GM11168 (cell line): ENCODE results near the gene ZFP14.
"Not testable (repeated sequence)": the region's sequence is repeated elsewhere in the genome, so short reads cannot be mapped to it uniquely, and the experiment has no call there.

Experiments used
- in situ Hi-C: fragments of 300-500 bp; cut with MboI; formaldehyde crosslinking; loops from one replicate; pipeline ENCODE4 v1.12.0; 2022; ENCODE audit warnings: low sequenced_read_pairs; ENCODE audit not compliant: unreplicated experiment

ZFP14 gene

DNA sequence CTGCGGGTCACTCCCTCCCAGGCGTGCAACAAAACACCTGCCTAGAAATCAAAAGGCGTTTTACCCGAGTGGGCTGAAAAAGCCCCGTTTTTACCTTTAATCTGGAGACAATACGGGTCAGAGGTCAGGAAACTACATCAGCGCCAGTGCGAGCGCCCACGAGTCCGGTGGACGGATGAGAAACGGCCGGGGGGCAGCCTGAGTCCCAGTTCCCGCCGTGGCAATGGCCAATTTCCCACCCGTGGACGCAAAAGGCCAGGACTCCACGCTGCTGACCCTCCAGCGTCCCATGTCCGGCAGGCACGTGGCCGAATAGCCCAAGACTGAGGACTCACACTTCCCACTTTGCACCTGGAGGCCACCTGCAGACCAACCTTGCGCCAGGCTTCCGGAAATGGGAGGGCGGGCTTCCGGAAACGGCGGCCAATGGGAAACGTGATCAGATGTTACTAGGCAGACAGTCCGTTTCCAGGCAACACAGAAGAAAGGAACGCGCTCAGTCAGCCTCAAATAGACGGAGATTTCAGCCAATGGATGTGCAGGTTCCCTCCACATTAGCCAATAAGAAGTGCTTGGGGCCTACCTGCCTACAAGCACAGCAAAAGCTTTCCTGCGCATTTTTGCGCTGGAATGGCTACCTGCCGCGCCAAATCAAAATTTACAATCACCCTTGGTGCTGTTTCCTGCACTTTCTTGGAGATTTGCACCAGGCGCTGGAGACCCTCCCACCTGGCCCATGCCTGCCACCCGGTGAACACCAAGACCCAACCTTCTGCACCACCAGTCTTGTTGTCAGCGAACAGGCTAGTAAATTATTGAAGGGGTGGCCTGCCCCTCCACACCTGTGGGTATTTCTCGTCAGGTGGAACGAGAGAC is 47.4 kb downstream of the ZFP14 start:
- in situ Hi-C loops: no loop called here

DNA sequence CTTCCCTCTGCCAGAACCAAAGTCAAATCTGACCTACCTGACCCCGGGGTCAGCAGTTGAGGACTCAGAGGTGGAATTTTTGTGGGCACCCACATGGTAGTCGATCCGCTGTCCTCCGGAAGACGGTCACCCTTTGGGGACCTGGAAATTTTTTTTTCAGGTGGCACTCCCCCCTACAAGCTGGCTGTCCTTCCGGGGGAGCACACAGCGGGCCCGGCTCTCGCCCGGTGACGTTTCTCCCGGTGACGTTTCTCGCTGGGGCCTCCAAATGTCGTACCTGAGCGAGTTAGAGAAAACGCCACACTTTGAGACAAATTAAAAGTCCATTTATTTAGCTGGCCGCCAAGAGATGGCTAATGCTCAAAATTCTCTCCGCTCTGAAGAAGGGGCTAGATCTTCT is 48.8 kb downstream of the ZFP14 start:
- in situ Hi-C loops: no loop called here

DNA sequence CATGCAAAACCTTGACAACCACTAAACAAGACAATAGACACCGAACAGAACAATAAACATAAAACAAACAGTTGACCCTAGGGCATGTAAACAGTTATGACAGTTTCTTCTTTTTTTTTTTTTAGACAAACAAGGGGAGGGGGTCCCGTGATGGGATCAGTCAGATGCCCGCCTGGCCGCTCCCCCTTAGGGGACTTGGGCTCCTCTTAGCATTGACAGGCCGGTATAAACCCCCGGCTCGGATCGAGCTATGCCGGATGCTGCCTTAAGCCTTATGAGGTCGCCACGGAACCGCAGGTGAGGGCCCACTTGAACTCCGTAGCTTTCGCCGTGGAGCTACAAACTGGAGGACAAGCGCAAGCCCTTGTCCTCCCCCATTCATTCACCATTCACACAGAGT is 49.5 kb downstream of the ZFP14 start:
- in situ Hi-C loops: not testable (repeated sequence)

DNA sequence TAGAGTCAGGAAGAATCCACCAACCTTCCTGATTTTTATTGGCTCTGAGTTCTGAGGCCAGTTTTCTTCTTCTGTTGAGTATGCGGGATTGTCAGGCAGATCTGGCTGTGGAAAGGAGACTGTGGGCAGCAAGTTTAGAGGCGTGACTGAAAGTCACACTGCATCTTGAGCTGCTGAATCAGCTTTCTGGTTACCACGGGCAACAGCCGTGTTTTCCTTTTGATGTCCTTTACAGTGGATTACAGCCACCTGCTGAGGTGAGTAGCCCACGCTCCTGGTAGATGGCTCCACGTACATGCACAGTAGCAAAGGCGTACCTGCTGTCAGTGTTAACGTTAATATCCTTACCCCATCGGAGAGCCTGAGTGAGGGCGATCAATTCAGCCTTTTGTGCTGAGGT is 52.4 kb downstream of the ZFP14 start:
- in situ Hi-C loops: not testable (repeated sequence)

DNA sequence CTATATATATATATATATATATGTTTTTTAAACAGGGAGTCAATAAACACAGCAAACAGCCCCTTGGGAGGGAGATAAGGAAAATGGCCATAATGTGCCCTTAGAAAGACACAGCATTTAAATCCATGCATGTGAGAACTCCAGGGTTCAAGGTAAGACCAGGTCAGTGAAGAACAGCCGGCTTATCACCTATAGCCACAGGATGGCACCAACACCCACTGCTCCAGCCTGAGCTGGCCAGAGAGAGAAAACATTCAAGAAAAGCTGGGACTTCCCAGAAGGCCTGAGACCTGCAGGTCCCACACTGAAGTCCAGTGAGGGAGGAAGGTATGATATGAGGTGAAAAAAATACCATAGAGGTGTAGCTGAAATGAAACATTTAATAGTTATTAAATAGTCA is 63.8 kb downstream of the ZFP14 start:
- in situ Hi-C loops: loop anchor here (10.0 kb wide), 1 partner anchor 950 kb away; no protein-coding TSS in a partner anchor

DNA sequence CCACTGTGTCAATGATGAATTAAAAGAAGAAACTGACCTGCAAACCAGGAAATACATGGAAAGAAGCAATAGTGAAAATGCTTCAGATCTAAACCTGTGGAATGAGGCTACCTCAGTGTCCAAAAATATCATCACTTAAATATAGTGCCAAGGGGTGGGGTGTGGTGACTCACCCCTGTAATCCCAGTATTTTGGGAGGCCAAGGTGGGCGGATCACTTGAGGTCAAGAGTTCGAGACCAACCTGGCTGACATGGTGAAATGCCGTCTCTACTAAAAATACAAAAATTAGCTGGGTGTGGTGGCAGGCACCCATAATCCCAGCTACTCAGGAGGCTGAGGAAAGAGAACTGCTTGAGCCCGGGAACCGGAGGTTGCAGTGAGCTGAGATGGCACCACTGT is 64.9 kb downstream of the ZFP14 start:
- in situ Hi-C loops: loop anchor here (10.0 kb wide), 1 partner anchor 951 kb away; no protein-coding TSS in a partner anchor

DNA sequence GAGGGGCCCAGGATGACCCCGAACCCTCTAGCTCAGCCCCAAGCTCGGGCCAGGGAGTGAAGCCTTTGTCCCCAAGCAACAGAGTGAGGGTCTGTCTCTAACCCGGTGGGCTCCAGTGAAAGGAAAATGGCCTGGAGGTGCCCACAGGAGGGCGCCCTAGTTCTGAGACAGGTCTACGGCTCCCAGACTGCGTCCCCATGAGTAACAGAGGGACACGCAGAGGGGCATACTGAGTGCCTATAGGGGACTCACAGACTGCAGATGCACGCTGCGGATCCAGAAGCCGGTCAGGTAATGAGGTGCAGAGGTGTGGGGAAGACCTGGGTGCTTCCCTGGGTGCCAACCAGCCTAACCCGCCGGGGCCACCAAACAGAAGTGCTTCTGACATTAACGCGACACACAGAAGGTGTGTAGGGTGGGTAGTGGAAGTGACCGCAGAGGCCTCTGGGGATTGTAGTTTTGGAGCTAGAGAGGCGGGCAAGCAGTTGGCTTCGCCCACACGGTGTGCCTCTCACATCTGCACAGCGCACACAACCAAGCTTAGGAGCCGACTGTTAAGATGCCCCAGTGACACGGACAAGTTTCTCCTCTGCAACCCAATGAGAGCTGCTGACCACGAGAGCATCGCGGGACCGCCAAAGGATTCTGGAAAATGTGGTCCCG is 67.8 kb downstream of the ZFP14 start:
- in situ Hi-C loops: loop anchor here (10.0 kb wide), 1 partner anchor 954 kb away; no protein-coding TSS in a partner anchor

DNA sequence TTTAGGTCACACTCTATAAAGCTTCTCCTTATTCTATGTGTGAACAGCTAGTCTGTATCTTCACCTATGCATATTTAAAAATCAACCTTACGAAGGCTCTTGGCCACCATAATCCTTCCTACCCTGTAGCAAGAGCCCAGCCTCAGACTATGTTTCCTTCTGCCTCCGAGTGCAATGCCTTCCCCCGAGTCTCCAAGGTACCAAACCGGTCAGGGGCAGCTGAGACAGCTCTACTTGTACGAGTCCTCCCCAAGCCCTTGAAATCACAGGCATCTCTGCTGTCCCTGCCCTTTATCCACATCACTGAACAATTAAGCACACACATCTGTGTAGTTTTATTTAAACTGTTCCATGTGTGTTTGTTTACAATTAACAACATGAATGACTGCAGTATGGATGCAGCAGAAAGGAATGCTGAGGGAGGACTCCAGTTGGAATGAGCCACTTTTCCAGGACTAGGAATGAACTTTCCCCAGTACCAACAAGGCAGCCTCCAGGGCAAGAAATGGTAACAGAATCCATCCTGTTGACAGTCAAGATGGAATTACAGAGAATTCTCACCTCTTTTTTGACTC is 68.5 kb downstream of the ZFP14 start:
- in situ Hi-C loops: loop anchor here (10.0 kb wide), 1 partner anchor 954 kb away; no protein-coding TSS in a partner anchor

DNA sequence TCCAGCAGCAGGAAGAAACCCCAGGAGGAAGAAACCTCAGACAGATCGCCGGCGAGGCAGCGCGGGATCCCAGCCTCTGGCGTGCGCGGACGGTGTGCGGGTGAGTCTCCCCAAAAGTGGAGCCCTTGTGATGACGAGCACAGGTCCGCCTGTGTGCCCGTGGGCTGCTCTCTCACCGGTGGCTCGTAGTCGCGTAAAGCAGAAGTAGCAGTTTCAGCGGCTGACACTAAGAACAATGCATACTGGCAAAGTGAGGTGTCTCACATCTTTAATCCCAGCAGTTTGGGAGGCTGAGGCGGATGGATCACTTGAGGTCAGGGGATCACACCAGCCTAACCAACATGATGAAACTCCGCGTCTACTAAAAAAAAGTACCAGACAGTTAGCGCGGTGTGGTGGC is 69.2 kb downstream of the ZFP14 start:
- in situ Hi-C loops: loop anchor here (10.0 kb wide), 1 partner anchor 955 kb away; no protein-coding TSS in a partner anchor

DNA sequence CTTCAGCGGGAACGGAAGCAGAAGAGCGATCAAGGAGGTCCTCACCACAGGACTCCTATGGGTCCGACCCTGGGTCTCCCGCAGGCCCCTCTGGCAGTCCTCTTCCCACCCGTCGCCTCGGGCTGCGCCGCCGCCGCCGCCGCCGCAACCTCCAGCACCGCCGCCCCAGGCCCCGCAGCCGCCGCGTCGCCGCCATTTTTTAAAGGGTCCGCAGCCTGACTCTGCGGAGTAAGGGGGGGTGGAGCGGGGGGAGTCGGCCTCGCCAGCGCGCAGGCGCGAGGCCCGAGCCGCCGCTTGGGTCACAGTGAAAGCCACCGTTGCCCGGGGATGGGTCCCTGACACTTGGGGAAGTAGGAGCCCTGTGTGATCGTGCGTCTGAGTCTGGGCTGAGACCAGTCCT is 69.7 kb downstream of the ZFP14 start:
- in situ Hi-C loops: not testable (repeated sequence)

DNA sequence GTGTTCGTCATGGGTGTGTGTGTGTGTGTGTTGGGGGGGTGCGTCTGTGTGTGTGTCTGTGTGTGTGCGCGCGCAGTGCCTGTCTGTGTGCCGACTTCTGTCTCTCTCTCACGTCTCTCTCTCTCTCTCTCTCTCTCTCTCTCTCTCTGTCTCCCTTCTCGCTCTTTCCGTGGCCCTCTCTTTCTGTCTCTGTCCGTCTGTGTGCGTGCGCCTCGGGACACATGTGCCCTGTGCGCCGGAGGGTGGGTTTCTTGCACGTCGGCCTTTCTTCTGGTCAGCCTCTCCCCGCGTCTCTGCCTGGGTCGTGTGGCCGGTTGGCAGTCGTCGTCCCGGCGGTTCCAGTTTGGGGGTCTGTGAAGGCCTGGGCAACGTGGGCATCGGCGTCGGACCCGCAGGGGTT is 86.7 kb downstream of the ZFP14 start:
- in situ Hi-C loops: not testable (repeated sequence)
